ENCODE measurements around the gene SPX. TPM values are rescaled to one million over a fixed set of nuclear protein-coding genes. Genes with fewer than 3 reads are reported as not detected.

SPX gene
- total RNA-seq, 4 donors from 2014 or later = 18.0 to 48.2 (median 40.4) TPM

GRCh38 chr12:21528953-21529352 is 2.9 kb downstream of the SPX start:
- TF ChIP-seq CTCF (IDR thresholded peaks at IDR 0.05) (no peak), POLR2A (IDR thresholded peaks at IDR 0.05) (peak in 1 of 2 donors; percentile 82)
- DNase-seq = peak; percentile 84 to 86
- Histone ChIP-seq H3K4me1 (peaks cover 14 to 17% of the 10 kb centered on the region in 2 donors), H3K36me3 (no peaks in the 10 kb centered on the region), H3K27me3 (no peaks in the 10 kb centered on the region), H3K27ac (peak overlapping the region; percentile 85 to 90 (median 89)), H3K9me3 (no peaks in the 10 kb centered on the region), H3K4me3 (replicated peaks in 1 of 3) (no peak overlapping the region)
- intact Hi-C loops (cut with DNase I) = no loop called here
- 29 to 40% methylated on average over 5 of the region's 5 CpGs for WGBS, 2 donors

- DNase-seq = peak in 1 of 2 donors; percentile 6
- no peaks in the 10 kb centered on the region for H3K36me3 ChIP-seq
- H3K27me3 ChIP-seq = no peaks in the 10 kb centered on the region
- H3K4me3 ChIP-seq (replicated peaks in 1 of 3) = no peak overlapping the region
- TF ChIP-seq POLR2A (IDR thresholded peaks at IDR 0.05) (no peak), CTCF (IDR thresholded peaks at IDR 0.05) (no peak)
- H3K4me1 ChIP-seq = peaks cover 14 to 17% of the 10 kb centered on the region in 2 donors
- intact Hi-C loops (cut with DNase I) = no loop called here
- 74 to 81% methylated on average over 2 of the region's 2 CpGs for WGBS, 2 donors
- no peaks in the 10 kb centered on the region for H3K9me3 ChIP-seq
- H3K27ac ChIP-seq = peak overlapping the region; percentile 85 to 90 (median 89)
Measured at GRCh38 chr12:21529456-21529855, 3.4 kb downstream of the SPX start.

- Histone ChIP-seq H3K36me3 (no peaks in the 10 kb centered on the region), H3K27me3 (no peaks in the 10 kb centered on the region), H3K4me1 (no peaks in the 10 kb centered on the region), H3K9me3 (no peaks in the 10 kb centered on the region), H3K27ac (no peak overlapping the region), H3K4me3 (replicated peaks in 1 of 3) (no peak overlapping the region)
- TF ChIP-seq CTCF (IDR thresholded peaks at IDR 0.05) (no peak), POLR2A (IDR thresholded peaks at IDR 0.05) (no peak)
- WGBS, 2 donors = 92 to 94% methylated on average over 5 of the region's 5 CpGs
- intact Hi-C loops (cut with DNase I) = no loop called here
- DNase-seq = no peak
Measured at GRCh38 chr12:21538061-21538653, 12.1 kb downstream of the SPX start.

- intact Hi-C loops (cut with DNase I) = no loop called here
Measured at GRCh38 chr12:21539797-21540196, 13.7 kb downstream of the SPX start.

More at GRCh38 chr12:21539797-21540196, 13.7 kb downstream of the SPX start:
- DNase-seq = no peak
- H3K36me3 ChIP-seq = no peaks in the 10 kb centered on the region
- TF ChIP-seq POLR2A (IDR thresholded peaks at IDR 0.05) (no peak), CTCF (IDR thresholded peaks at IDR 0.05) (no peak)
- H3K9me3 ChIP-seq = no peaks in the 10 kb centered on the region
- peak overlapping the region in 1 of 3 donors; percentile 53 for H3K27ac ChIP-seq
- H3K4me3 ChIP-seq (replicated peaks in 1 of 3) = no peak overlapping the region
- H3K4me1 ChIP-seq = no peaks in the 10 kb centered on the region
- no peaks in the 10 kb centered on the region for H3K27me3 ChIP-seq
